ENCODE data around the gene C3orf18.

DNA sequence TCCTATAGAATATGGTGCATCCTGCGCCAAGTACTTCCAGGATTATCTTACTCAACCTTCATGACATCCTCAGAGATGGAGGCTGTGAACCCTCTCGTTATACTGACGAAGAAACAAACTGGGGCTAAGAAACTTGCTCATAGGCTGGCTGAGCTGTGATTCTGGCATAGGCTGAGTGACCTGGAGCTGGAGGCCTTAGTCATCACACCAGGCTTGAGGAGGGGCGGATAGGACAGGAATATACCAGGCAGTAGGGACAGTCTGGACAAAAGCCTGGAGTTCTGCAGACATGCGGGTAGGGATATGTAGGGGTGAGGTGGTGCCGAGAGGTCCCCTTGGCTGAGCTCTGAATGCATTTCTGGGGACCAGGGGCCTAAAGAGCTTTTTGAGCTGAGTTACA, 19.8 kb upstream of the C3orf18 start:
- no peak for TF ChIP-seq POLR2A (IDR thresholded peaks at IDR 0.05)
- TF ChIP-seq, protein P1, sequence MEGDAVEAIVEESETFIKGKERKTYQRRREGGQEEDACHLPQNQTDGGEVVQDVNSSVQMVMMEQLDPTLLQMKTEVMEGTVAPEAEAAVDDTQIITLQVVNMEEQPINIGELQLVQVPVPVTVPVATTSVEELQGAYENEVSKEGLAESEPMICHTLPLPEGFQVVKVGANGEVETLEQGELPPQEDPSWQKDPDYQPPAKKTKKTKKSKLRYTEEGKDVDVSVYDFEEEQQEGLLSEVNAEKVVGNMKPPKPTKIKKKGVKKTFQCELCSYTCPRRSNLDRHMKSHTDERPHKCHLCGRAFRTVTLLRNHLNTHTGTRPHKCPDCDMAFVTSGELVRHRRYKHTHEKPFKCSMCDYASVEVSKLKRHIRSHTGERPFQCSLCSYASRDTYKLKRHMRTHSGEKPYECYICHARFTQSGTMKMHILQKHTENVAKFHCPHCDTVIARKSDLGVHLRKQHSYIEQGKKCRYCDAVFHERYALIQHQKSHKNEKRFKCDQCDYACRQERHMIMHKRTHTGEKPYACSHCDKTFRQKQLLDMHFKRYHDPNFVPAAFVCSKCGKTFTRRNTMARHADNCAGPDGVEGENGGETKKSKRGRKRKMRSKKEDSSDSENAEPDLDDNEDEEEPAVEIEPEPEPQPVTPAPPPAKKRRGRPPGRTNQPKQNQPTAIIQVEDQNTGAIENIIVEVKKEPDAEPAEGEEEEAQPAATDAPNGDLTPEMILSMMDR (IDR thresholded peaks at IDR 0.05), result no peak

Data from Peyer's patch (tissue), 4 donors.